Lung (tissue), 12 donors: ENCODE results near the gene CLK4. TPM values are rescaled to one million over a fixed set of nuclear protein-coding genes. Genes with fewer than 3 reads are reported as not detected.

Source experiments
- ATAC-seq: fragments of 200-7000 bp; cut with Tn5 transposase; one replicate; pipeline ENCODE4 v1.9.1; 2020; ENCODE audit warnings: moderate number of reproducible peaks; ENCODE audit not compliant: insufficient read depth, low FRiP score
- DNase-seq, 3 donors: peaks; one replicate each; pipeline ENCODE4 v3.0.0-alpha.2; 2013 to 2017
- H3K27ac ChIP-seq, 2 donors: one replicate each; pipeline ENCODE4 v1.5.1; 2013; ENCODE audit warnings: mild to moderate bottlenecking in 2 of 2, moderate library complexity in 2 of 2, control low read depth in 1 of 2, inconsistent platforms in 1 of 2, low read depth in 1 of 2, low read length in 1 of 2
- H3K27me3 ChIP-seq, 3 donors: one replicate each; pipeline ENCODE4 v1.5.1; 2013; ENCODE audit warnings: low read length in 2 of 3; ENCODE audit not compliant: control insufficient read depth in 3 of 3, insufficient read depth in 3 of 3
- H3K36me3 ChIP-seq, 4 donors: one replicate each; pipeline ENCODE4 v1.5.1; 2013; ENCODE audit warnings: low read length in 4 of 4, mild to moderate bottlenecking in 1 of 4, moderate library complexity in 1 of 4; ENCODE audit not compliant: control insufficient read depth in 4 of 4, insufficient read depth in 4 of 4
- H3K4me1 ChIP-seq, 5 donors: one replicate each; pipeline ENCODE4 v1.5.1; 2013; ENCODE audit warnings: low read length in 5 of 5, mild to moderate bottlenecking in 2 of 5, moderate library complexity in 1 of 5; ENCODE audit not compliant: control insufficient read depth in 5 of 5, insufficient read depth in 5 of 5
- H3K4me3 ChIP-seq: one replicate; pipeline ENCODE4 v1.5.1; 2013; ENCODE audit warnings: mild to moderate bottlenecking, control low read depth, moderate library complexity
- H3K9ac ChIP-seq, 2 donors: one replicate each; pipeline ENCODE4 v1.5.1; 2013; ENCODE audit warnings: low read length in 2 of 2, control low read depth in 1 of 2; ENCODE audit not compliant: insufficient read depth in 1 of 2
- H3K9me3 ChIP-seq, 4 donors: one replicate each; pipeline ENCODE4 v1.5.1; 2013; ENCODE audit warnings: low read length in 3 of 4, mild to moderate bottlenecking in 1 of 4, moderate library complexity in 1 of 4; ENCODE audit not compliant: control insufficient read depth in 4 of 4, insufficient read depth in 3 of 4
- WGBS, 2 donors: extraction: QIAGEN DNeasy Blood & Tissue Kit; methylation state at CpG; one replicate each; pipeline ENCODE4 v1.1.7; 2013; 5-methylcytosine and 5-hydroxymethylcytosine counted together
- polyA plus RNA-seq, 2 donors: library from polyadenylated mRNA; stranded (reverse); fragments of 200-250 nt; gene quantifications; one replicate each; pipeline ENCODE4 v1.2.1, GENCODE V29; 2013
- total RNA-seq, 2 donors: library from RNA; depleted of rRNA in 1 of 2; stranded (reverse); fragments of >200 nt in 1 of 2; gene quantifications; one replicate each; pipeline ENCODE4 v1.2.1, GENCODE V29; 2014 to 2021
- TF ChIP-seq, protein P1 (sequence below): IDR thresholded peaks from 2 replicates; pipeline ENCODE4 v1.5.1; 2012; ENCODE audit warnings: mild to moderate bottlenecking; ENCODE audit errors: control extremely low read depth, extremely low read depth
- donor health status: control.
- donor health status: control.
- donor health status: Bipolar disorder and iron deficiency.
- donor health status: healthy.
- donor health status: DM: yes; HTN: yes; CAD: no.

Gene CLK4
- total and polyA plus RNA-seq, 4 donors: 12.6 to 85.7 (median 28.5) TPM

DNA sequence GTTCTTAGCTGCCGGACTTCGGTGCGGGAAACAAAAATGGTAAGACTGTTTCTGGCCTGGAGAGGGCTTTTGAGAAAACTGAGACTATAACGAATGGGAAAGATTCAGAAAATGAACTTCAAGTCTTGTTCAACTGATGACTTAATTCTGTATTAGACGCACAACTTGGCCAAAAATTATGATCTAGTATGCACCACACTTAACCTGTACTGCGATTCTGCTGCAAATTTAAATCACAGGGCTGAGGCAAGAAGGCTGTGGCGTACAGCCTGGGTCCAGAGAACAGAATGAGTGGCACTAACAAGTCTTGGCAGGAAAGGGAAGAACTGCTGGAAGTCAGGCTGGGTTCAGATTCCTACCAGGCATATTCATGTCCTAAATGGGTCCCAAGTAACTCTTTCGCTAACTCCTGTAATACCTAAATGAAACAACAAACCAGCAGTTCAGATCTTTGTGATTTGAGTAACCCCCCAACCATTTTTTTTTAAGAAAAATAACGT is 35.9 kb downstream of the CLK4 start:
- Histone ChIP-seq H3K27ac (peak overlapping the region in 1 of 2 donors; percentile 67), H3K4me3 (no peak overlapping the region), H3K36me3 (peaks cover 2 to 10% (median 4%) of the 10 kb centered on the region in 4 donors), H3K9me3 (peaks cover 0 to 4% (median 3%) of the 10 kb centered on the region in 4 donors), H3K9ac (peak overlapping the region in 1 of 2 donors; percentile 46), H3K4me1 (peaks cover 0 to 28% (median 6%) of the 10 kb centered on the region in 5 donors), H3K27me3 (peaks cover 0 to 16% (median 0%) of the 10 kb centered on the region in 3 donors)
- TF ChIP-seq, protein P1, sequence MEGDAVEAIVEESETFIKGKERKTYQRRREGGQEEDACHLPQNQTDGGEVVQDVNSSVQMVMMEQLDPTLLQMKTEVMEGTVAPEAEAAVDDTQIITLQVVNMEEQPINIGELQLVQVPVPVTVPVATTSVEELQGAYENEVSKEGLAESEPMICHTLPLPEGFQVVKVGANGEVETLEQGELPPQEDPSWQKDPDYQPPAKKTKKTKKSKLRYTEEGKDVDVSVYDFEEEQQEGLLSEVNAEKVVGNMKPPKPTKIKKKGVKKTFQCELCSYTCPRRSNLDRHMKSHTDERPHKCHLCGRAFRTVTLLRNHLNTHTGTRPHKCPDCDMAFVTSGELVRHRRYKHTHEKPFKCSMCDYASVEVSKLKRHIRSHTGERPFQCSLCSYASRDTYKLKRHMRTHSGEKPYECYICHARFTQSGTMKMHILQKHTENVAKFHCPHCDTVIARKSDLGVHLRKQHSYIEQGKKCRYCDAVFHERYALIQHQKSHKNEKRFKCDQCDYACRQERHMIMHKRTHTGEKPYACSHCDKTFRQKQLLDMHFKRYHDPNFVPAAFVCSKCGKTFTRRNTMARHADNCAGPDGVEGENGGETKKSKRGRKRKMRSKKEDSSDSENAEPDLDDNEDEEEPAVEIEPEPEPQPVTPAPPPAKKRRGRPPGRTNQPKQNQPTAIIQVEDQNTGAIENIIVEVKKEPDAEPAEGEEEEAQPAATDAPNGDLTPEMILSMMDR: no peak
- no peak for DNase-seq
- no peak for ATAC-seq
- 37 to 42% methylated on average over 9 of the region's 9 CpGs for WGBS, 2 donors

DNA sequence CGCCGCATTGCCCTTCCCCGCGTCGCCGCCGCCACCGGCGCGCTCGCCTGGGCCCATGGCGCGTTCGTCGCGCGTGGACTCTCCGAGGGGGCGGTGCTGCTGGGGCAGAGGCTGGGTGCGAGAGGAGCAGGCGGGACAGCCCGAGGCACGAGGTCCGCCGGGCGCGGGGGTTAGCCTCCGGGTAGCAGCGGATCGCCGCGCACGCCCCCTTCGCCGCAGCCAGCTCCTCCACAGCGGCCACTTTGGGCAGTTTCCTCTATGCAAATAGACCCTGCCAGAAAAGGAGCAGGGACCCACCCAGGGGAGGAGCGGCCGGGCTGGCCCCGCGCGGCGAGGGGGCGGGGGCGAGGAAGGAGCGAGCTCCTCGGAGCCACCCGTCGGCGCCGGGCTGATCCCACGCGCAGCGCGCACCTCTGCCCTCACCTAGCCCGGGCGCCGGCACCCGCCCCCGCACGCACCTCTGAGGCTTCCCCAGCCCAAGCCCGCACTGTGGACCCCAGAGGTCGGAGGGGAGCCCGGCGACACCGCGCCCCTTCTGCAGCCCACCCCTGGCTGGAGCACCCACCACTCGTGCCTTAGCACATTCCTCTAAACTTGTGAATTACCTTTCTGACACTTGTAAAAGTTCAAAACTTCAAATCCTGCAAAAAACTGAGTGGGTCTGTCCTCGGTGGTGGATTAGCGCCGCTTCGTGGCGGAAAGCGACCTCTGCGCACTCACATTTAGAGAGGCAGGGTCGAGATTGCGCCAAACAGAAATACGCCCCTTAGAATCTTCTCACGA is 36.5 kb downstream of the CLK4 start, which contains the start of gene COL23A1:
Gene COL23A1, minus strand, starts transcription at position 253 of the 783 bp plus-strand sequence.
- H3K4me1 ChIP-seq: peaks cover 0 to 29% (median 7%) of the 10 kb centered on the region in 5 donors
- ATAC-seq (peak; percentile 76), DNase-seq (peak; percentile 84 to 90 (median 86))
- peak within 1 kb of the TSS in 1 of 2 donors; percentile 80 for H3K27ac ChIP-seq
- H3K36me3 ChIP-seq: peaks cover 2 to 4% (median 2%) of the 10 kb centered on the region in 4 donors
- TF ChIP-seq, protein P1: peak; percentile 41
- peak within 1 kb of the TSS; percentile 36 for H3K4me3 ChIP-seq
- H3K27me3 ChIP-seq: peaks cover 0 to 16% (median 0%) of the 10 kb centered on the region in 3 donors
- H3K9ac ChIP-seq: peak within 1 kb of the TSS in 1 of 2 donors; percentile 46
- peaks cover 0 to 6% (median 2%) of the 10 kb centered on the region in 4 donors for H3K9me3 ChIP-seq
- WGBS, 2 donors: 1% methylated on average over 75 to 78 of the region's 78 CpGs

- TF ChIP-seq, protein P1: peak; percentile 1
- DNase-seq: peak; percentile 54 to 66 (median 56)
- WGBS, 2 donors: 9 to 12% methylated on average over 64 to 91 of the region's 91 CpGs
- Histone ChIP-seq H3K27ac (peak overlapping the region in 1 of 2 donors; percentile 80), H3K4me1 (peaks cover 0 to 29% (median 7%) of the 10 kb centered on the region in 5 donors), H3K9ac (no peak overlapping the region), H3K27me3 (peaks cover 0 to 16% (median 0%) of the 10 kb centered on the region in 3 donors), H3K4me3 (peak overlapping the region; percentile 36), H3K9me3 (peaks cover 0 to 6% (median 0%) of the 10 kb centered on the region in 4 donors), H3K36me3 (peaks cover 0 to 2% (median 0%) of the 10 kb centered on the region in 4 donors)
- ATAC-seq: no peak
Measured at GRCh38 chr5:178589180-178590140, 37.4 kb downstream of the CLK4 start.
